Globus pallidus (tissue), 1 donor: ENCODE results near the gene LPAR6.

ENCODE experiments used
- DNase-seq: peaks from one replicate; pipeline ENCODE4 v3.0.0-alpha.2; 2015; ENCODE audit warnings: low spot score

LPAR6 gene

DNA sequence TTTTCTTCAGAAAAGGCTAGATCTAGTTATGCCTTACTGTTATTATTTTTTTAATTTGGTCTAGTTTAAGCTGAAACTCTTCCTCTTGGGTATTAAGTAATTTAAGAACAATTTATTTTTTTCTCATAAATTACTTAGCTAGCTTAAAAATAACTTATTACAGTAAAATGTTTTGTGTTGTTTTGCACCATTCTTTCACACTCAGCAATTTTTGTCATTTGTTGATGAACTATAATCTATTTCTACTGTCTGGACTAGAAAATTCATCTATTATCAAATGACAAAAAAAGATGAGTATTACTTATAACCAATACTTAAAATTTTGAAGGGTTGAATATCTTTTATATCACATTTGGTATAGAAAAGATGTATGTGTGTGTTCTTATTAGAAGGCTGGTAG, 1.6 kb upstream of the LPAR6 start:
- DNase-seq: no peak

DNA sequence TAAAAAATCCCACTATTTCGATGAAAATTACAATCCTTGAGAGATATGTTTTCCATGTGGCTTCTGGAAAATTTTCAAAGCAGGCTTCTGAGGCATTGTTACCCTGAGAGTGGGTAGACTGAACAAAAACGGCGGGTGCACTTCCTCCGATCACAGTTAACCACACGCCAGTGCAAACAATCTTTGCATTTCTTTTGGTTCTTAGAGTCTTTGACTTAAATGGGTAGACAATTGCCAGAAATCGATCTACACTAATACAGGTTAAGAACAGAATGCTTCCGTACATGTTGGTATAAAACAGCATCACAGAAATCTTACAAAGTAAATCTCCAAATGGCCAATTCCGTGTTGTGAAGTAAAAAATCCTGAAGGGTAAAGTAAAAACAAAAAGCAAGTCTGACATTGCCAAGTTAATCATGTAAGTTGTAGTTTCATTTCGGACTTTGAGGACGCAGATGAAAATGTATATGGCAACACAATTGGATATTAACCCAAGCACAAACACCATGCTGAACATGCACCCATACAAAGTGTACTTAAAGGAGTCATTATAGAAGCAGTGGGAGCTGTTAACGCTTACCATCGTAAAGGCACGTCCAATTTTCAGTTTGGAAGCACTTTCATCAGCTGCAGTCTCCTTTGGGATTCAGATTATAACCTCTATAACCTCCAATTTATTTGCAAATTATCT, 927 bp downstream of the LPAR6 start:
- DNase-seq: no peak

DNA sequence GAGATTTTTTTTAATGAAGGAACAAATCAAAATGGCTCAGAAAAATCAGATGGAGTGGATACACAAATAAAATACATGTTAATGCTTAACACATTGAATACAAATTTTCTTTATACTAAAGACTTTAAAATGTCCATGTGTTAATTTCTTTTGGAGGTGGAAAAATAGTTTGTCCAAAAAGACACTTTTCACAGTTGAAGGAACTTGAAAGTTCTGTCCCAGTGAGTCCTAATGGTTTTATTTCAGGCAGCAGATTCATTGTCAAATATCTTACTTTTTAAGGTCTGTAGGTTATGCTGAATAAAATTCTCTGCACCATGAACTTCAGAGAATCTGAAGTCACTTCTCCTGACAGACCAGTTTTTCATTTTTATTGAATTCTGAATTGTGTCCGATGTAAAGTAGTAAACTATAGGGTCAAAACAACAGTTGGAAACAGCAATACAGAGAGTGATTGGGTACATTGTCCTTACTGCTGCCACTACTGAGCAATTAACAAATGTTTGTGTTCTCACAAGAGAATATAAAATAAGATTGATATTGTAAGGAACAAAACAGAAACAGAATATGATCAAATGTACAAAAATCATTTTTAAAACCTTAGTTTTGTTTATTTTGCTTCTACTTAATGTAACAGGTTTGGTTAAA, 1.6 kb downstream of the LPAR6 start:
- no peak for DNase-seq

- no peak for DNase-seq
These were observed 2.7 kb downstream of the LPAR6 start for GRCh38 chr13:48410199-48410598.

GRCh38 chr13:48405875-48406274, 7.0 kb downstream of the LPAR6 start:
- DNase-seq: no peak

DNA sequence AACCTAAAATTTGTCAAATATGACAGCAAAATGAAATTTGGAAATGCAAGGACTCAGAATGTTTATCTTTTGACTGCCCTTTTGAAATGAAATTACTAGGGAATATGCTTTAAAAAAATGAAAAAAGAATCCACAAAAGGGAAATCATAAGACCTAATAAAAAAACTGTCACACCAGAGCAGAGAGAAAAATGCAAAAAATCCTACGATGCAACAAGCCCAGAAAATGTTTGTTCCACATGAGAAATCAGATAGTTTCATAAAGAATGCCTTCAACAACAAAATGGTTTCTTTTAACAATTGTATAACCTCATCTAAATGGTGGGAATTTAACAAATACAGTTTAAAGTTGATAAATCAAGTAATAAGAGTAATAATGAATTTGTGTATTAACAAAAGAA, 8.0 kb downstream of the LPAR6 start:
- no peak for DNase-seq

GRCh38 chr13:48403913-48404312, 9.0 kb downstream of the LPAR6 start:
- no peak for DNase-seq

- no peak for DNase-seq
These were observed 9.7 kb downstream of the LPAR6 start for GRCh38 chr13:48403151-48403631.

DNA sequence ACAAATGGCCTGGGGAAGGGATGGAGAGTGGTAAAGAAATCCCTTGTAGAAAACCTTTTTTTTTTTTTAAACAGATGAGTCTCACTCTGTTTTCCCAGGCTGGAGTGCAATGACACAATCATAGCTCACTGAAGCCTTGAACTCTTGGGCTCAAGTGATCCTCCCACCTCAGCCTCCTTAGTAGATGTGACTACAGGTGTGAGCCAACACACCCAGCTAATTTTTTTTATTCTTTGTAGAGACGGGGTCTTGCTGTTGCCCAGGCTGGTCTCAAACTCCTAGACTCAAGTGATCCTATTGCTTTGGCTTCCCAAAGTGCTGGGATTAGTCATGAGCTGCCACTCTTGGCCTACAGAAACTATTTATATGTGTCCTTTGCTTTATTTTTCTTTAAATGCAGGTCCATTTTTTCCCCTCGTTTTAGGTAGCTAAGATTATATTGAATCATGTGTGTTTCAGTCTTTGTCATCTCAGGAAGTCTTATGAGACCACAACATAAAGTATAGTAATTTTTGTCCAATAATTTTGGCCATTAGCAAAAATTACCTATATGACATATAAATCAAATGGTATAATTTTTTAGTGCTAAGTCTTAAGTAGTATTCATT, 10.5 kb downstream of the LPAR6 start:
- no peak for DNase-seq

- no peak for DNase-seq
These were observed 11.4 kb downstream of the LPAR6 start for GRCh38 chr13:48401480-48401879.

DNA sequence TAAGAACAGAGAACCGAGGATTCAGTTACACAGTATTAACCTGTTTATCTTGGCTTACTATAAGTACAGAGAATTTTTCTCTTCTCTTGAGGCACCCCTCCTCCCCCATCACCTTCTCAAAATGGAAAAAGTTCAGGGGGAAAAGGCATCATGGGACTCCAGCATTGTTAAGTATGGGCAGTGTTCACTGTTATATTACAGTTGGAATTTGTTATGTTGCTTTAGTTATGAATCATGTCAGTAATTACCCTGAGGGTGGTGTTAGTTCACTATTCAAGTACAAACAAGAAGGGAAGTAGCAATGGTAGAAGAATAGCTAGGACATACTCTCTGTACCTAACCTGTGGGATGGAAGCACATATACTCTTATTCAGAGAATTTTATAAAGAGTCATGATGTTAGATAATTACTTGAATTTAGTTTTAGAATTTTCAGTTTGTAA, 12.0 kb downstream of the LPAR6 start:
- DNase-seq: no peak

DNA sequence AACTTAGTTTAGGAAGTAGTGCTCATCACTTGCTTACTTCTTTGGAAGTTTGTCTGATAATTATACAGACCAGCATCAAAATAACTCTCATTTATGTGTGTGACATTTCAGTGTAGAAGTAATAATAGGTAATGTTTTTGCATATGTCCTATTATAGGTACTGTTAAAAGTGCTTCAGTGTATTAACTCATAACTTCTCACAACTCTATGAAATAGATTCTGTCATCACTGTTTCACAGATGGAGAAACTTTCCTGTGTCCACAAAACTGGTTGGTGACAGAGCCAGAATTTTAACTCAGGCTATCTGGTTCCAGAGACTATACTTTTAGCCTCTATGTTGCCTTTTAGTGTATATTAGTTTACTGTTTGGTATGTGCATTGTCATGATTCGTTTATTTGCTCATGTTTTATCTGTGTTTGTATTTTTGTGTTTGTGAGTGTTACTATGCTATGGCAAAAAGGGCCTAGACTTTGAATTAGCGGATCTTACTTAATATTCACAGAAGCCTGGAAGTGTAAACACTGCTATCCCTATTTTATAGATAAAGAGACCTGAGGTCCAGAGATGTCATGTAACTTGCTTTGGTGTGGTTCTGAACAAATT, 12.7 kb downstream of the LPAR6 start:
- DNase-seq: no peak

- DNase-seq: no peak
These were observed 14.3 kb downstream of the LPAR6 start for GRCh38 chr13:48398450-48399095.

DNA sequence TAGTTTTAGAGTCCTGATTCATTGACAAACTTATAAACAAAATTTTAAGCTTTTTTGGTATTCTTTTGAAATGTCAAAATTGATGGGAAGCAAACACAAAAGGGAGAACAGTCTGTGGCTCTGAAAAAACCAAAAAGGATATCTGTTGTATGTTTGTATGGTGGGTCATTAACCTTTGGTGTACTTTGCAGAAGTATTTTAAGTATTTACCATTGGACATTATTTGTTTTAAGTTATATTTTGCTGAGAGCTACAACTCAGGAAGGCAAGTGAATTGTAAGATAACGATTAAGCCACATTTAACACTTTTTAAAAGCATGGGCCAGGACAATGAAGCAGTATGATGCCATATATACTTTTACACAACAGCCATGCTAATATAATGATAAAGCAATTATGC, 15.2 kb downstream of the LPAR6 start:
- DNase-seq: no peak

DNA sequence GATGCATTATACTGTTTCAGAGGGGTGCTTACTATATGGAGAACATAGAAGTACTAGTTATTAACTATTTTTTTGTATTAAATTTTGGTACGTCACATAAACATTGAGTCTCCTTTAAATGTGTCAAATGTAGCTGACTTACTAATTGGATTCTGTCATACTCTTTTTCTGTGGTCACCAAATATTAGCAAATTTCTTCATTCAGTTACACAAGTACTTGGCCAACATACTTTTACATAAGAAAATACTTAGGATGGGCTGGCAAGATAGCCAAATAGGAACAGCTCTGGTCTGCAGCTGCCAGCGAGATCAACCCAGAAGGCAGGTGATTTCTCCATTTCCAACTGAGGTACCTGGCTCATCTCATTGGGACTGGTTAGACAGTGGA, 19.2 kb downstream of the LPAR6 start:
- no peak for DNase-seq

GRCh38 chr13:48393030-48393697, 19.7 kb downstream of the LPAR6 start:
- no peak for DNase-seq

- DNase-seq: no peak
These were observed 21.7 kb downstream of the LPAR6 start for GRCh38 chr13:48391257-48391656.

DNA sequence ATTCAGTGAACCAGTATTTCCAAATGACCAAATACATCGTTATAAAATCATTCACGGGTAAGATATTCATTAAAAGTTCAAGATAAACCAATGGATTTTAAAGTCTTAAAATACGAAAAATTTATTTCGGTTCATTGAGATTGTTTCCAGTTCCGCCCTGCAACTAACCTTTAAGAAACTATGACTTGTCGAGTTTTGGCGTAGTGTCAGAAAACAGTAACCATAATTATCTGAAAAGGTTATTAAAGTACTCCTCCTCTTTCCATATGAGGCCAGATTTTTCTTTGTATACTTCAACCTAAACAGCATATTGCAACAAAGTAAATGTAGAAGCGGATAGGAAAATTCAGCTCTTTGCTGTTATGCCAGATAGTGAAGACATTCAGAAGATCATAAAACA, 26.1 kb downstream of the LPAR6 start:
- DNase-seq: no peak

DNA sequence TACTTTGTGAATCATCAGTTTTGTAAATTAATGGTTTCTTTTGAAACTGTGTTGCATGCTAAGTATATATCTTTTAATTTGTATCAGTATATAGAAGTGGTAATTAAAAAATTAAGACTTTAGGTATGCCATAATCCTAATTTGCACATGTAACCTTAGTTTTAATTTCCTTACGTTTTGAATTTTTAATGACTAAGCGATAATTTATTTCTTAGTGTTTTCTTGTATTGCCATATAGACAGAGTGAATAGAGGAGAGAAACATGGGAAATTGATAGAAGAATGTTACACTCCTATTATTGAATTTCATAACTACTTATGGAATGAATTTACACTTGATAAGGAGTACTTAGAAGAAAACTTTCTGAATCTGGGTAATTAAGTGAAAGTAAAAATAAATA, 29.5 kb downstream of the LPAR6 start:
- DNase-seq: no peak

- DNase-seq: no peak
These were observed 32.3 kb downstream of the LPAR6 start for GRCh38 chr13:48380581-48380980.

DNA sequence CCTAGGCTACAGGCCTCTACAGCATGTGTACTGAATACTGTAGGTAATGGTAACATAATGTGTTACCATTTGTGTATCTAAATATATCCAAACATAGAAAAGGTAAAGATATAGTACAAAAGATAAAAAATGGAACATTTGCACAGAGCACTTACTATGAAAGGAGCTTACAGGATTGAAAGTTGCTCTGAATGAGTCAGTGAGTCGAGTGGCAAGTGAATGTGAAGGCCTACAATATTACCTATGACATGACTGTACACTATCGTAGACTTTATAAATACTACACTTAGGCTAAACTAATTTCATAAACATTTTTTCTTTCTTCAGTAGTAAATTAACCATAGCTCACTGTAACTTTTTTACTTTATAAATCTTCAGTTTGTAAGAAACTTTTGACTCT, 35.1 kb downstream of the LPAR6 start:
- DNase-seq: no peak

DNA sequence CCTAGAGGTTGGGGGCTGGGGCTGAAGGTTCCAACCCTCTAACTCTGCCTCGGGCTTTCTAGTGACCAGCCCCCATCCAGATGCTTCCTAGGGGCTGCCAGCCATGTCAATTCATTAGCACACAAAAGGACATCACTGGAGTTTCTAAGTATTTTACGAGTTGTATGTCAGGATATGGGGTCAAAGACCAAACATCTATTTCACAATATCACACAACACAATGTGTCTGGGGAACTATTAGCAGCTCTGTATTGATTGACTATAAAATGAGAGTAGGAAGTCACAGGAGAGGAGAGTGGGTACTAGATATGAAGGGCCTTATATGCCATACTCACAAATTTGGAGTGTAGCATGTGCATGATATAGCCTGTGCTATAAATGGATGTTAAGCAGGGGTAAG, 42.1 kb downstream of the LPAR6 start:
- no peak for DNase-seq
